ENCODE results near the gene GNAS-AS1. TPM values are rescaled to one million over a fixed set of nuclear protein-coding genes. Genes with fewer than 3 reads are reported as not detected.

The GNAS-AS1 gene
- total RNA-seq, 2 experiments from 2014 or later, result 0.89 to 1.8 TPM

- Mint-ChIP-seq H3K4me1 (no peaks in the 10 kb centered on the region), H3K9me3 (ENCODE audit: low read depth) (no peaks in the 10 kb centered on the region), H3K27ac (no peak overlapping the region), H3K4me3 (no peak overlapping the region), H3K27me3 (peaks cover 55% of the 10 kb centered on the region), H3K36me3 (no peaks in the 10 kb centered on the region)
- no peak for DNase-seq
- CTCF ChIA-PET, result interaction anchor here (0.6 kb wide), 1 partner anchor 438 kb away, joined by 4 read pairs; no protein-coding TSS in a partner anchor
- no peak for ATAC-seq
Observed at GRCh38 chr20:58797371-58798338, 53.0 kb downstream of the GNAS-AS1 start.

- peaks cover 51% of the 10 kb centered on the region for H3K27me3 Mint-ChIP-seq
- DNase-seq (no peak), ATAC-seq (no peak)
- H3K9me3 Mint-ChIP-seq (ENCODE audit: low read depth), result no peaks in the 10 kb centered on the region
- H3K4me3 Mint-ChIP-seq, result no peak overlapping the region
- no peak overlapping the region for H3K27ac Mint-ChIP-seq
- CTCF ChIA-PET, result no interaction called here
- no peaks in the 10 kb centered on the region for H3K36me3 Mint-ChIP-seq
- H3K4me1 Mint-ChIP-seq, result no peaks in the 10 kb centered on the region
Observed at GRCh38 chr20:58795923-58796245, 54.8 kb downstream of the GNAS-AS1 start.

GRCh38 chr20:58795181-58795922 lies 55.4 kb downstream of the GNAS-AS1 start:
- H3K27me3 Mint-ChIP-seq, result peaks cover 51% of the 10 kb centered on the region
- H3K4me3 Mint-ChIP-seq, result no peak overlapping the region
- DNase-seq (no peak), ATAC-seq (no peak)
- no peaks in the 10 kb centered on the region for H3K4me1 Mint-ChIP-seq
- no peak overlapping the region for H3K27ac Mint-ChIP-seq
- no peaks in the 10 kb centered on the region for H3K36me3 Mint-ChIP-seq
- H3K9me3 Mint-ChIP-seq (ENCODE audit: low read depth), result no peaks in the 10 kb centered on the region
- CTCF ChIA-PET, result no interaction called here

GRCh38 chr20:58794510-58795180 lies 56.1 kb downstream of the GNAS-AS1 start:
- ATAC-seq (no peak), DNase-seq (no peak)
- Mint-ChIP-seq H3K9me3 (ENCODE audit: low read depth) (no peaks in the 10 kb centered on the region), H3K4me3 (no peak overlapping the region), H3K36me3 (no peaks in the 10 kb centered on the region), H3K27ac (no peak overlapping the region), H3K4me1 (no peaks in the 10 kb centered on the region), H3K27me3 (peaks cover 47% of the 10 kb centered on the region)
- CTCF ChIA-PET, result no interaction called here

GRCh38 chr20:58793512-58794420 lies 56.9 kb downstream of the GNAS-AS1 start:
- no peaks in the 10 kb centered on the region for H3K4me1 Mint-ChIP-seq
- peaks cover 48% of the 10 kb centered on the region for H3K27me3 Mint-ChIP-seq
- CTCF ChIA-PET, result no interaction called here
- no peaks in the 10 kb centered on the region for H3K9me3 Mint-ChIP-seq (ENCODE audit: low read depth)
- no peak overlapping the region for H3K27ac Mint-ChIP-seq
- DNase-seq (no peak), ATAC-seq (no peak)
- H3K36me3 Mint-ChIP-seq, result no peaks in the 10 kb centered on the region
- H3K4me3 Mint-ChIP-seq, result no peak overlapping the region

- Mint-ChIP-seq H3K27ac (no peak overlapping the region), H3K9me3 (ENCODE audit: low read depth) (no peaks in the 10 kb centered on the region), H3K4me1 (no peaks in the 10 kb centered on the region), H3K36me3 (no peaks in the 10 kb centered on the region), H3K4me3 (no peak overlapping the region), H3K27me3 (peaks cover 48% of the 10 kb centered on the region)
- no peak for ATAC-seq
- DNase-seq, result no peak
- CTCF ChIA-PET, result no interaction called here
Observed at GRCh38 chr20:58792426-58792825, 58.3 kb downstream of the GNAS-AS1 start.

- CTCF ChIA-PET, result no interaction called here
- no peak for DNase-seq
- ATAC-seq, result no peak
- Mint-ChIP-seq H3K27ac (no peak overlapping the region), H3K9me3 (ENCODE audit: low read depth) (no peaks in the 10 kb centered on the region), H3K36me3 (no peaks in the 10 kb centered on the region), H3K4me1 (no peaks in the 10 kb centered on the region), H3K4me3 (no peak overlapping the region), H3K27me3 (peaks cover 45% of the 10 kb centered on the region)
Observed at GRCh38 chr20:58791286-58791685, 59.4 kb downstream of the GNAS-AS1 start.

- CTCF ChIA-PET, result no interaction called here
Observed at GRCh38 chr20:58790454-58790853, 60.2 kb downstream of the GNAS-AS1 start.

GRCh38 chr20:58788896-58789544 lies 61.7 kb downstream of the GNAS-AS1 start:
- no peak for ATAC-seq
- no peaks in the 10 kb centered on the region for H3K4me1 Mint-ChIP-seq
- H3K36me3 Mint-ChIP-seq, result no peaks in the 10 kb centered on the region
- H3K9me3 Mint-ChIP-seq (ENCODE audit: low read depth), result no peaks in the 10 kb centered on the region
- H3K27ac Mint-ChIP-seq, result no peak overlapping the region
- peaks cover 44% of the 10 kb centered on the region for H3K27me3 Mint-ChIP-seq
- no peak overlapping the region for H3K4me3 Mint-ChIP-seq
- CTCF ChIA-PET, result no interaction called here
- DNase-seq, result no peak

More at GRCh38 chr20:58790454-58790853, 60.2 kb downstream of the GNAS-AS1 start:
- Mint-ChIP-seq H3K27ac (no peak overlapping the region), H3K36me3 (no peaks in the 10 kb centered on the region), H3K9me3 (ENCODE audit: low read depth) (no peaks in the 10 kb centered on the region), H3K4me1 (no peaks in the 10 kb centered on the region), H3K4me3 (no peak overlapping the region), H3K27me3 (peaks cover 41% of the 10 kb centered on the region)
- ATAC-seq, result no peak
- no peak for DNase-seq

- Mint-ChIP-seq H3K4me1 (no peaks in the 10 kb centered on the region), H3K9me3 (ENCODE audit: low read depth) (no peaks in the 10 kb centered on the region), H3K27me3 (peaks cover 51% of the 10 kb centered on the region), H3K4me3 (no peak overlapping the region), H3K36me3 (no peaks in the 10 kb centered on the region), H3K27ac (no peak overlapping the region)
- no peak for DNase-seq
- CTCF ChIA-PET, result interaction anchor here (1.6 kb wide), 1 partner anchor 11 kb away, joined by 3 read pairs; no protein-coding TSS in a partner anchor
- ATAC-seq, result no peak
Observed at GRCh38 chr20:58787211-58788005, 63.3 kb downstream of the GNAS-AS1 start.

- no peaks in the 10 kb centered on the region for H3K4me1 Mint-ChIP-seq
- H3K27ac Mint-ChIP-seq, result no peak overlapping the region
- no peaks in the 10 kb centered on the region for H3K9me3 Mint-ChIP-seq (ENCODE audit: low read depth)
- ATAC-seq (no peak), DNase-seq (no peak)
- no peaks in the 10 kb centered on the region for H3K36me3 Mint-ChIP-seq
- CTCF ChIA-PET, result no interaction called here
- H3K4me3 Mint-ChIP-seq, result no peak overlapping the region
- H3K27me3 Mint-ChIP-seq, result peaks cover 61% of the 10 kb centered on the region
Observed at GRCh38 chr20:58784321-58785074, 66.2 kb downstream of the GNAS-AS1 start.
